K562 (cell line): ENCODE results near the gene GPR137C. TPM values are rescaled to one million over a fixed set of nuclear protein-coding genes. Genes with fewer than 3 reads are reported as not detected.

Experiments
- ATAC-seq: fragments of 200-7000 bp; cut with Tn5 transposase; 3 replicates; pipeline ENCODE4 v1.9.1; 2020; ENCODE audit warnings: moderate library complexity
- BruUV-seq: library from RNA; stranded (reverse); fragments of 400-500 nt; replicated peaks from 2 replicates; lab custom pipeline; 2021; lab: Mats Ljungman, UMichigan
- CTCF ChIA-PET: fragments of 300-600 bp; formaldehyde crosslinking; extraction: SDS; loops from one replicate; lab custom pipeline; 2021; ENCODE audit warnings: low intra/inter-chr PET ratio; lab: Yijun Ruan, JAX
- POLR2A ChIA-PET: fragments of 300-600, 350-650 bp; sonication (Branson Sonifier 250); formaldehyde crosslinking; extraction: SDS; loops from one replicate; lab custom pipeline; 2021; ENCODE audit warnings: antibody characterized with exemption, inconsistent platforms; lab: Yijun Ruan, JAX
- DNase-seq, 4 experiments: peaks; one replicate each; pipeline versions ENCODE4 v3.0.0 to v3.0.0-alpha.2; 2011 to 2018; ENCODE audit warnings: low spot score in 3 of 4, mixed read lengths in 3 of 4; ENCODE audit errors: extremely low read depth in 1 of 4
- FAIRE-seq: peaks from 2 replicates; lab custom pipeline; 2011; peaks lifted over from hg19 to GRCh38; lab: Jason Lieb, UNC
- H2AFZ ChIP-seq: 2 replicates; pipeline ENCODE4 v1.6.0; 2011; ENCODE audit warnings: low read depth, low read length, control low read depth, inconsistent platforms
- H3K27ac ChIP-seq: fragments of 200-600 bp; 3 replicates; pipeline ENCODE4 v1.8.0; 2011; ENCODE audit warnings: low read depth, mild to moderate bottlenecking, control low read depth, inconsistent platforms, low read length, moderate library complexity, mixed read lengths; ENCODE audit errors: extremely low read depth
- H3K27me3 ChIP-seq, 2 experiments: fragments of 300-600 bp in 1 of 2; 2 replicates in 1 of 2; 3 replicates in 1 of 2; pipeline versions ENCODE4 v1.6.0 to v1.8.0; 2011; ENCODE audit warnings: inconsistent platforms in 2 of 2, low read length in 2 of 2, mild to moderate bottlenecking in 1 of 2, mixed read lengths in 1 of 2, moderate library complexity in 1 of 2; ENCODE audit not compliant: control insufficient read depth in 2 of 2, insufficient read depth in 2 of 2
- H3K36me3 ChIP-seq: fragments of 300-600 bp; 3 replicates; pipeline ENCODE4 v1.8.0; 2011; ENCODE audit warnings: mild to moderate bottlenecking, low read length, inconsistent platforms; ENCODE audit not compliant: control insufficient read depth, insufficient read depth
- H3K4me1 ChIP-seq, 2 experiments: fragments of 200-600 bp in 1 of 2; replicated peaks in 1 of 2; 2 replicates in 1 of 2; 3 replicates in 1 of 2; pipeline versions ENCODE4 v1.5.1 to v1.8.0; 2011; ENCODE audit warnings: inconsistent platforms in 2 of 2, low read length in 2 of 2, mild to moderate bottlenecking in 1 of 2, mixed read lengths in 1 of 2, moderate library complexity in 1 of 2; ENCODE audit not compliant: control insufficient read depth in 2 of 2, insufficient read depth in 2 of 2
- H3K4me2 ChIP-seq: 2 replicates; pipeline ENCODE4 v1.6.1; 2011; ENCODE audit warnings: low read length, control low read depth, inconsistent platforms, mixed read lengths; ENCODE audit not compliant: insufficient read depth
- H3K4me3 ChIP-seq: fragments of 200-600 bp; sonication (generic), shearing (Covaris generic); 2 replicates; pipeline ENCODE4 v1.5.1; 2016; ENCODE audit warnings: control low read depth, inconsistent platforms
- H3K79me2 ChIP-seq: fragments of 200-600 bp; 3 replicates; pipeline ENCODE4 v1.8.0; 2011; ENCODE audit warnings: low read length, inconsistent platforms; ENCODE audit not compliant: control insufficient read depth, insufficient read depth
- H3K9ac ChIP-seq, 2 experiments: 2 replicates each; pipeline versions ENCODE4 v1.6.0 to v1.6.1; 2011; ENCODE audit warnings: low read depth in 2 of 2, low read length in 2 of 2, control low read depth in 1 of 2, inconsistent platforms in 1 of 2, mild to moderate bottlenecking in 1 of 2, mixed read lengths in 1 of 2; ENCODE audit not compliant: insufficient read depth in 1 of 2
- H3K9me1 ChIP-seq: one replicate; pipeline ENCODE4 v1.6.0; 2011; ENCODE audit warnings: inconsistent platforms, mild to moderate bottlenecking, low read length, moderate library complexity; ENCODE audit not compliant: control insufficient read depth, insufficient read depth
- H3K9me3 ChIP-seq: replicated peaks from 2 replicates; pipeline ENCODE4 v1.5.1; 2011; ENCODE audit warnings: low read depth, low read length, inconsistent platforms; ENCODE audit not compliant: control insufficient read depth, insufficient read depth
- H4K20me1 ChIP-seq: replicated peaks from 2 replicates; pipeline ENCODE4 v1.6.1; 2011; ENCODE audit warnings: low read length, inconsistent platforms, mixed read lengths; ENCODE audit not compliant: control insufficient read depth, insufficient read depth
- DIDO1 ChIP-seq: fragments of 450-650 bp; IDR thresholded peaks from 2 replicates; pipeline ENCODE4 v1.6.1; 2016; ENCODE audit warnings: low read depth, missing biosample characterization, missing genetic modification characterization
- EGR1 ChIP-seq: fragments of 450-650 bp; conservative IDR thresholded peaks from 2 replicates; pipeline ENCODE4 v1.6.1; 2017; ENCODE audit warnings: mild to moderate bottlenecking
- HDAC2 ChIP-seq: fragments of 450-650 bp; IDR thresholded peaks from 2 replicates; pipeline ENCODE4 v1.6.1; 2016; ENCODE audit warnings: mild to moderate bottlenecking
- KDM5B ChIP-seq: fragments of 200-600 bp; sonication (generic); IDR thresholded peaks from 2 replicates; pipeline ENCODE4 v1.6.1; 2012; ENCODE audit warnings: low read depth, mild to moderate bottlenecking, moderate library complexity, low read length, control low read depth, inconsistent platforms; ENCODE audit not compliant: insufficient replicate concordance
- MAX ChIP-seq: sonication (generic); formaldehyde crosslinking; IDR thresholded peaks from 2 replicates; pipeline ENCODE4 v1.9.0; 2022; ENCODE audit warnings: mild to moderate bottlenecking, missing genetic modification reagents
- STAT5A ChIP-seq: IDR thresholded peaks from 2 replicates; pipeline ENCODE4 v1.6.1; 2012; ENCODE audit warnings: low read length, inconsistent platforms, borderline replicate concordance
- ZFP1 ChIP-seq: fragments of 450-650 bp; formaldehyde crosslinking; IDR thresholded peaks from 2 replicates; pipeline ENCODE4 v1.4.0; 2020; ENCODE audit warnings: mild to moderate bottlenecking, mixed read lengths
- ZNF398 ChIP-seq: fragments of 250-450 bp; sonication (Bioruptor Pico); IDR thresholded peaks from 2 replicates; pipeline ENCODE4 v1.8.0; 2021; ENCODE audit warnings: moderate library complexity, mild to moderate bottlenecking, inconsistent platforms
- ZNF583 ChIP-seq: fragments of 250-450 bp; sonication (Bioruptor Pico); IDR thresholded peaks from 2 replicates; pipeline ENCODE4 v1.4.0; 2020
- in situ Hi-C: fragments of 300-500 bp; cut with MboI; formaldehyde crosslinking; loops from 4 replicates; pipeline ENCODE4 v1.15.0; 2018; ENCODE audit warnings: inconsistent platforms, mixed read lengths
- intact Hi-C: fragments of 100-400 bp; cut with micrococcal nuclease; formaldehyde crosslinking; loops from 2 replicates; pipeline ENCODE4 v1.14.2; 2022
- polyA plus RNA-seq, 8 experiments: library from polyadenylated mRNA; depleted of rRNA in 4 of 8; stranded (reverse) in 5 of 8; unstranded in 3 of 8; fragments of >200 nt; fragmentation: Nextera tagmentation in 2 of 8; fragmentation: Illumina TruSeq in 1 of 8; extraction: Ambion mirVana in 2 of 8; extraction: Trizol in 1 of 8; gene quantifications; 2 replicates each; pipeline versions ENCODE4 v1.2.1 to v1.2.3, GENCODE V29; 2011 to 2014; ENCODE audit warnings: inconsistent platforms in 1 of 8, missing spikeins in 1 of 8
- total RNA-seq, 7 experiments: library from RNA; depleted of rRNA in 6 of 7; stranded (reverse); fragments of >200 nt in 6 of 7; fragmentation: Illumina TruSeq in 2 of 7; extraction: Trizol in 2 of 7; gene quantifications; 2 replicates each; pipeline versions ENCODE4 v1.2.1 to v1.2.3, GENCODE V29; 2011 to 2021; ENCODE audit warnings: low replicate concordance in 1 of 7
- TF ChIP-seq, protein P1 (sequence below), 2 experiments: fragments of 450-650 bp in 1 of 2; sonication (generic) in 1 of 2; formaldehyde crosslinking; conservative IDR thresholded peaks; 2 replicates each; pipeline versions ENCODE4 v1.4.0 to v1.8.1; 2020 to 2022; ENCODE audit warnings: mild to moderate bottlenecking in 1 of 2, missing genetic modification reagents in 1 of 2

GPR137C gene
- total and polyA plus RNA-seq, 9 of the 15 experiments (the other 6 are each of a cell fraction or from before 2014, with no cell fraction given) = 0.03 to 0.31 (median 0.06) TPM; not detected in 4

DNA sequence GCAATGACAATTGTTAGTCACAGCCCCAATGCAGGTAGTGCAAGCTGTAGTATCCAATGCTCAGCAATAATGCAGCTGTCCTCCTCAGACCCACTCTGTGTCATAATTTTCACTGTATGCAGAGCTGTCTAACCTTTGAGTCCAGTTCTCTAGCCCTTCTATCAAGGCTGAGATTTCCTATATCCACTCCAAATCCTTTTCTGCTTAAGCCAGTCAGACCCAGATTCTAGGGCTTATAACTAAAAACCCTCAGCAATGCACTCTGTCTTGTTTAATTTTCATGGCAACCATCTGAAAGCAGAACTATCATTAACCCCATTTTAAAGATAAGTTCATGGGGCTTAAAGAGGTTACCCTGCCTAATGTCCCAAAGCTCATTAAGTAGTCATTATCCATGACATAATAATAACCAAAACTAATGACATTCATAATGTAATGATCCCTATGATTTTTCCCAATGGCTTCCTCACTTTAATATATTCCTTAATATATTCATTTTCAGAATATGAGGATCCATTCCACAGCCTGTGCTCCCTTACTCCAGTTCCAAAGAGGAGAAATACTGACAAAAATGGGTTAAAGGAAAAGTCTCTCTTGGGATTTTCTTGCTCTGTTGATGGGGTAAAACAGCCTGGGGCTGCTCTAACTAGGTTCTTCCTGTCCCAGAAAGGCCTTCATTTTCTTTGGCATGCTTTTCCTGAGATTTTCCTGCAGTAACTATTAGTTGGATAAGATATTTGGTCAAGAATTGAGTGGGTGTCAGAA, 29.9 kb upstream of the GPR137C start:
- POLR2A ChIA-PET = no interaction called here
- in situ Hi-C loops = no loop called here
- Histone ChIP-seq H3K27ac (no peak overlapping the region), H3K79me2 (no peaks in the 10 kb centered on the region), H3K4me2 (no peak overlapping the region), H3K27me3 (no peaks in the 10 kb centered on the region), H3K9me3 (no peaks in the 10 kb centered on the region), H3K9ac (no peak overlapping the region), H3K4me1 (no peaks in the 10 kb centered on the region), H2AFZ (no peak overlapping the region), H3K9me1 (no peaks in the 10 kb centered on the region), H4K20me1 (no peaks in the 10 kb centered on the region), H3K36me3 (no peaks in the 10 kb centered on the region; the same call in 2 of the 3 replicates), H3K4me3 (no peak overlapping the region)
- ATAC-seq = no peak
- no TSS peak for BruUV-seq
- no peak for TF ChIP-seq KDM5B
- TF ChIP-seq ZFP1 (CRISPR knock-in tag) = no peak
- TF ChIP-seq EGR1 = no peak
- TF ChIP-seq HDAC2 = no peak
- no peak for TF ChIP-seq MAX (CRISPR knock-in tag)
- no peak for TF ChIP-seq ZNF398 (CRISPR knock-in tag)
- TF ChIP-seq DIDO1 (tag) = no peak
- TF ChIP-seq, protein P1, sequence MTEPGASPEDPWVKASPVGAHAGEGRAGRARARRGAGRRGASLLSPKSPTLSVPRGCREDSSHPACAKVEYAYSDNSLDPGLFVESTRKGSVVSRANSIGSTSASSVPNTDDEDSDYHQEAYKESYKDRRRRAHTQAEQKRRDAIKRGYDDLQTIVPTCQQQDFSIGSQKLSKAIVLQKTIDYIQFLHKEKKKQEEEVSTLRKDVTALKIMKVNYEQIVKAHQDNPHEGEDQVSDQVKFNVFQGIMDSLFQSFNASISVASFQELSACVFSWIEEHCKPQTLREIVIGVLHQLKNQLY (CRISPR knock-in tag; conservative IDR thresholded peaks at IDR 0.05) = no peak
- no peak for TF ChIP-seq STAT5A
- TF ChIP-seq ZNF583 (CRISPR knock-in tag) = no peak
- CTCF ChIA-PET = no interaction called here
- intact Hi-C loops = no loop called here
- no peak for DNase-seq
- no peak for FAIRE-seq
